MCF 10A (cell line): ENCODE results near the gene NR5A1. TPM values are rescaled to one million over a fixed set of nuclear protein-coding genes. Genes with fewer than 3 reads are reported as not detected.
A peak's percentile ranks its signal among the peaks of the same experiment; 100 is the strongest.

ENCODE experiments used
- BruUV-seq: library from RNA; stranded (reverse); fragments of 400-500 nt; replicated peaks from 2 replicates; lab custom pipeline; 2021; lab: Mats Ljungman, UMichigan
- CTCF ChIA-PET: fragments of 300-600 bp; sonication (Branson Sonifier 250); formaldehyde crosslinking; extraction: SDS; loops from one replicate; lab custom pipeline; 2021; ENCODE audit warnings: antibody characterized with exemption, inconsistent platforms; lab: Yijun Ruan, JAX
- POLR2A ChIA-PET: fragments of 300-600, 350-650 bp; sonication (Branson Sonifier 250); formaldehyde crosslinking; extraction: SDS; loops from one replicate; lab custom pipeline; 2020; ENCODE audit warnings: antibody characterized with exemption, inconsistent platforms; lab: Yijun Ruan, JAX
- DNase-seq: peaks from one replicate; pipeline ENCODE4 v3.0.0-alpha.2; 2018; ENCODE audit not compliant: unreplicated experiment
- H3K27ac Mint-ChIP-seq: one replicate; pipeline ENCODE4 v1.8.0; 2022; ENCODE audit warnings: mild to moderate bottlenecking, low read depth, mixed read lengths; ENCODE audit not compliant: unreplicated experiment
- H3K27me3 Mint-ChIP-seq: one replicate; pipeline ENCODE4 v1.8.0; 2022; ENCODE audit warnings: mixed read lengths; ENCODE audit not compliant: insufficient read depth, unreplicated experiment
- H3K36me3 Mint-ChIP-seq: one replicate; pipeline ENCODE4 v1.8.0; 2022; ENCODE audit warnings: mild to moderate bottlenecking, moderate library complexity, mixed read lengths; ENCODE audit not compliant: insufficient read depth, unreplicated experiment
- H3K4me1 Mint-ChIP-seq: one replicate; pipeline ENCODE4 v1.8.0; 2022; ENCODE audit warnings: mixed read lengths; ENCODE audit not compliant: insufficient read depth, unreplicated experiment
- H3K4me3 Mint-ChIP-seq: one replicate; pipeline ENCODE4 v1.8.0; 2022; ENCODE audit warnings: mild to moderate bottlenecking, moderate library complexity, mixed read lengths; ENCODE audit not compliant: unreplicated experiment
- H3K9me3 Mint-ChIP-seq: one replicate; pipeline ENCODE4 v1.8.0; 2022; ENCODE audit warnings: mixed read lengths; ENCODE audit not compliant: unreplicated experiment
- intact Hi-C: fragments of 100-400 bp; cut with micrococcal nuclease; formaldehyde crosslinking; loops from 2 replicates; pipeline ENCODE4 v1.14.1; 2022
- total RNA-seq: library from RNA; stranded (reverse); gene quantifications from 2 replicates; pipeline ENCODE4 v1.2.3, GENCODE V29; 2022
- TF ChIP-seq, protein P1 (sequence below): fragments of 200-600 bp; IDR thresholded peaks from one replicate; pipeline ENCODE4 v1.8.0; 2022; ENCODE audit warnings: antibody characterized with exemption, mild to moderate bottlenecking; ENCODE audit not compliant: unreplicated experiment

Gene NR5A1
- total RNA-seq, 1 experiment from 2014 or later = not detected

DNA sequence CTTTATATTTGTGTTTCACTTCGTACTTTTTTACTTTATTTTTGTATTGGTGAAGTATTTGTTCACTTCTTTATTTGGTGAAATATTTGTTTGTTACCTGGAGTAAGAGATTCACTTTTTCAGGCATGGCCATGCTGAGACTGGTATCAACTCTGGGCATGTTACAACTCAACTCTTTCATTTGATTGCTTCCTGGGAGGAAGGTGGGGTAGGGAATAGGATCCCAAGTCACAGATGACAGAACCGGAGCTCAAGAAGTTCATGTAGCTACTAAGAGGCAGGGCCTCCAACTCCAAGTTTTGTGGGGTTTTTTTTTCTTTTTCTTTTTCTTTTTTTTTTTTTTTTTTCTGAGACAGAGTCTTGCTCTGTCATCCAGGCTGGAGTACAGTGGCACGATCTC lies 63.0 kb downstream of the NR5A1 start:
- TF ChIP-seq, protein P1, sequence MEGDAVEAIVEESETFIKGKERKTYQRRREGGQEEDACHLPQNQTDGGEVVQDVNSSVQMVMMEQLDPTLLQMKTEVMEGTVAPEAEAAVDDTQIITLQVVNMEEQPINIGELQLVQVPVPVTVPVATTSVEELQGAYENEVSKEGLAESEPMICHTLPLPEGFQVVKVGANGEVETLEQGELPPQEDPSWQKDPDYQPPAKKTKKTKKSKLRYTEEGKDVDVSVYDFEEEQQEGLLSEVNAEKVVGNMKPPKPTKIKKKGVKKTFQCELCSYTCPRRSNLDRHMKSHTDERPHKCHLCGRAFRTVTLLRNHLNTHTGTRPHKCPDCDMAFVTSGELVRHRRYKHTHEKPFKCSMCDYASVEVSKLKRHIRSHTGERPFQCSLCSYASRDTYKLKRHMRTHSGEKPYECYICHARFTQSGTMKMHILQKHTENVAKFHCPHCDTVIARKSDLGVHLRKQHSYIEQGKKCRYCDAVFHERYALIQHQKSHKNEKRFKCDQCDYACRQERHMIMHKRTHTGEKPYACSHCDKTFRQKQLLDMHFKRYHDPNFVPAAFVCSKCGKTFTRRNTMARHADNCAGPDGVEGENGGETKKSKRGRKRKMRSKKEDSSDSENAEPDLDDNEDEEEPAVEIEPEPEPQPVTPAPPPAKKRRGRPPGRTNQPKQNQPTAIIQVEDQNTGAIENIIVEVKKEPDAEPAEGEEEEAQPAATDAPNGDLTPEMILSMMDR = no peak
- intact Hi-C loops = no loop called here
- no TSS peak for BruUV-seq
- peak; percentile 14 for DNase-seq
- Mint-ChIP-seq H3K36me3 (no peaks in the 10 kb centered on the region), H3K27ac (peak overlapping the region; percentile 61), H3K4me3 (no peak overlapping the region), H3K4me1 (peaks cover 5% of the 10 kb centered on the region), H3K9me3 (no peaks in the 10 kb centered on the region), H3K27me3 (no peaks in the 10 kb centered on the region)
- ChIA-PET POLR2A (no interaction called here), CTCF (interaction anchor here (0.6 to 1.4 kb wide), 5 partner anchors 24 to 800 kb away, joined by 4 to 8 read pairs (median 4); no protein-coding TSS in a partner anchor)

DNA sequence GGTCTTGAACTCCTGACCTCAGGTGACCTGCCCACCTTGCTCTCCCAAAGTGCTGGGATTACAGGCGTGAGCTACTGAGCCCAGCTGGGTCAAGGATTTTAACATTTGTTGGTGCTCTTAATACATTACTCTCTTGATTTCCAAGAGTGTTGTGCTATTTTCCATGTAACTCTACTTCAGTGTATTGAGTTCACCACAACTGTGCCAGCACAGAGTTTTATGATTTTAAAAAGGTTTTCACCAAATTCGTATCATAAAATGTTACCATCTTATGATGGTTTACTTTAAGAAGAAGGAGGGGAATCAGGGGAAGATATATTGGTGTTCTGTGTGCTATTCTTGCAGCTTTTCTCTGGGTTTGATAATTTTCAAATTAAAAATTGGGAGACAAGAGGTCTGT lies 63.6 kb downstream of the NR5A1 start:
- Mint-ChIP-seq H3K27me3 (no peaks in the 10 kb centered on the region), H3K4me3 (no peak overlapping the region), H3K9me3 (no peaks in the 10 kb centered on the region), H3K36me3 (no peaks in the 10 kb centered on the region), H3K27ac (peak overlapping the region; percentile 61), H3K4me1 (peaks cover 5% of the 10 kb centered on the region)
- TF ChIP-seq, protein P1 = no peak
- ChIA-PET POLR2A (no interaction called here), CTCF (interaction anchor here (0.6 to 1.4 kb wide), 4 partner anchors 23 to 799 kb away, joined by 4 to 8 read pairs (median 4); no protein-coding TSS in a partner anchor)
- DNase-seq = no peak
- BruUV-seq = no TSS peak
- intact Hi-C loops = no loop called here

DNA sequence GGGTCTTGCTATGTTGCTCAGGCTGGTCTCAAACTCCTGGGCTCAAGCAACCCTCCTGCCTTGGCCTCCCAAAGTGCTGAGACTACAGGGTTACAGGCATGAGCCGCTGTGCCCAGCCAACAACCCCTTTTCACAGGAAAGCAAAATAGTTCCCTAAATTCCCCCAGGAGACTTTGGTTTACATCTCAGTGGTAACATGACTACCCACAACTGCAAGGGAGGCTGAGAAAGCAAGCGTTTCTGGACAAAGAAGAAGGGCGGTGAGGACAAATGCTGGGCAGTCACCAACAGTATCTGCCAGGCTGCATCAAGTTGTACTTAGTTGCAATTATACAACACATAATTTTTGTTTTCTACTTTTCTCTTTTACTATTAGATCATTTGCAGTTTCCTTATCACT lies 64.4 kb downstream of the NR5A1 start:
- H3K27me3 Mint-ChIP-seq = no peaks in the 10 kb centered on the region
- H3K4me3 Mint-ChIP-seq = no peak overlapping the region
- H3K27ac Mint-ChIP-seq = no peak overlapping the region
- CTCF ChIA-PET = interaction anchor here (0.7 kb wide), 1 partner anchor 82 kb away, joined by 3 read pairs; no protein-coding TSS in a partner anchor
- no peaks in the 10 kb centered on the region for H3K36me3 Mint-ChIP-seq
- TF ChIP-seq, protein P1 = no peak
- BruUV-seq = no TSS peak
- peaks cover 5% of the 10 kb centered on the region for H3K4me1 Mint-ChIP-seq
- POLR2A ChIA-PET = no interaction called here
- no peaks in the 10 kb centered on the region for H3K9me3 Mint-ChIP-seq
- DNase-seq = no peak
- intact Hi-C loops = no loop called here

DNA sequence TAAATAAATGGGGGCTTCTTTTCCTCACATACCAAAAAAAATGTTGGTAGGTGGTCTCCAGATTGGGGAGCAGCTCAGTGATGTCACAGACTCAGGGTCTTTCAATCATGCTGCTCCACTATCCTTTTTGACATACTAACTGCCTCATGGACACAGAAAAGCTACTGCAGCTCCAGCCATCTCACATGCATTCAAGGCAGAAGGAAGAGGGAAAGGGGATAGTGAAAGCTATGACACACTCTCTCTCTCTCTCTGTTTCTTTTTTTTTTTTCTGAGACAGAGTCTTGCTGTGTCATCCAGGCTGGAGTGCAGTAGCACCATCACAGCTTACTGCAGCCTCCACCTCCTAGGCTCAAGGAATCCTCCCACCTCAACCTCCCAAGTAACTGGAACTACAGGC lies 64.8 kb downstream of the NR5A1 start:
- TF ChIP-seq, protein P1 = no peak
- intact Hi-C loops = no loop called here
- CTCF ChIA-PET = interaction anchor here (0.6 to 2.1 kb wide), 4 partner anchors 23 to 94 kb away, joined by 3 to 7 read pairs (median 3); no protein-coding TSS in a partner anchor

More for the DNA sequence above, 64.8 kb downstream of the NR5A1 start:
- no TSS peak for BruUV-seq
- POLR2A ChIA-PET = no interaction called here
- no peaks in the 10 kb centered on the region for H3K36me3 Mint-ChIP-seq
- H3K4me1 Mint-ChIP-seq = peaks cover 5% of the 10 kb centered on the region
- H3K27ac Mint-ChIP-seq = no peak overlapping the region
- DNase-seq = no peak
- no peaks in the 10 kb centered on the region for H3K9me3 Mint-ChIP-seq
- no peak overlapping the region for H3K4me3 Mint-ChIP-seq
- H3K27me3 Mint-ChIP-seq = no peaks in the 10 kb centered on the region
